Stimulated activated memory B cell treated with anti-CD40 and anti-IgM and Interleukin-4, amounts not matched to agents 10 μg/mL and 1 μg/mL and 100 μg/mL, for 72 hours (primary cell): ENCODE measurements around the gene NR1I2.

ENCODE experiments used
- ATAC-seq: fragments of 150-1000 bp; cut with Tn5 transposase; 2 replicates; pipeline ENCODE4 v1.10.0; 2021
- H3K27ac Mint-ChIP-seq: one replicate; pipeline ENCODE4 v1.8.0; 2022; ENCODE audit warnings: mild to moderate bottlenecking, mixed read lengths
- H3K27me3 Mint-ChIP-seq: one replicate; pipeline ENCODE4 v1.8.0; 2022; ENCODE audit warnings: mixed read lengths
- H3K36me3 Mint-ChIP-seq: one replicate; pipeline ENCODE4 v1.8.0; 2022; ENCODE audit warnings: mixed read lengths
- H3K4me1 Mint-ChIP-seq: one replicate; pipeline ENCODE4 v1.8.0; 2022; ENCODE audit warnings: mixed read lengths
- H3K4me3 Mint-ChIP-seq: one replicate; pipeline ENCODE4 v1.8.0; 2022; ENCODE audit warnings: mild to moderate bottlenecking, moderate library complexity, mixed read lengths
- H3K9me3 Mint-ChIP-seq: one replicate; pipeline ENCODE4 v1.8.0; 2022; ENCODE audit warnings: mixed read lengths

NR1I2 gene

DNA sequence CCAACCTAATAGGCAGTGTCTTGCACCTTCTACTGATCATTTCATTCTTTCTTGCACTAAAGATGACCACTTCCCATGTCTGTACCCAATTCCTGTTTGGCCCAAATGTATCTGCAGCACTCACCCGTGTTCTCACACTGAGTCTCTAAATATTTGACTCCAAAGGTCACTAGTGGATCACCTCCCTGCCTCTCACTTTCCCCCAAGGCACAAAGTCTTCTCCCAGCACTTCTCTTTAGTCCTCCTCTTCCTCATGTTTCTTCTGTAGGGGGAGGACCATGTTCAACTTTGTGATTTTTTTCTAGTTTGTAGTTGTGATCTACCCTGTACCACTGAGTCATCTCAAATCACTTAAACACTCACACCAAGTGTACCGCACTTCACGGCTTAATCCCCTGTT is 13.9 kb downstream of the NR1I2 start:
- H3K4me3 Mint-ChIP-seq = no peak overlapping the region
- no peak for ATAC-seq
- H3K27ac Mint-ChIP-seq = no peak overlapping the region

GRCh38 chr3:119796368-119796767 is 14.5 kb downstream of the NR1I2 start:
- Mint-ChIP-seq H3K4me1 (no peaks in the 10 kb centered on the region), H3K36me3 (no peaks in the 10 kb centered on the region), H3K4me3 (no peak overlapping the region), H3K27me3 (peaks cover 30% of the 10 kb centered on the region), H3K9me3 (no peaks in the 10 kb centered on the region), H3K27ac (no peak overlapping the region)
- ATAC-seq = peak; percentile 17

More for the DNA sequence above, 13.9 kb downstream of the NR1I2 start:
- Mint-ChIP-seq H3K27me3 (peaks cover 30% of the 10 kb centered on the region), H3K9me3 (no peaks in the 10 kb centered on the region), H3K4me1 (no peaks in the 10 kb centered on the region), H3K36me3 (no peaks in the 10 kb centered on the region)

GRCh38 chr3:119796785-119797184 is 14.9 kb downstream of the NR1I2 start:
- Mint-ChIP-seq H3K4me3 (no peak overlapping the region), H3K9me3 (no peaks in the 10 kb centered on the region), H3K4me1 (no peaks in the 10 kb centered on the region), H3K27me3 (peaks cover 30% of the 10 kb centered on the region), H3K36me3 (no peaks in the 10 kb centered on the region), H3K27ac (no peak overlapping the region)
- peak; percentile 14 for ATAC-seq

- H3K9me3 Mint-ChIP-seq = peaks cover 3% of the 10 kb centered on the region
- ATAC-seq = no peak
- no peaks in the 10 kb centered on the region for H3K4me1 Mint-ChIP-seq
- no peaks in the 10 kb centered on the region for H3K36me3 Mint-ChIP-seq
- no peak overlapping the region for H3K27ac Mint-ChIP-seq
- no peak overlapping the region for H3K4me3 Mint-ChIP-seq
- H3K27me3 Mint-ChIP-seq = peaks cover 28% of the 10 kb centered on the region
Measured at GRCh38 chr3:119800844-119801243, 18.9 kb downstream of the NR1I2 start.

DNA sequence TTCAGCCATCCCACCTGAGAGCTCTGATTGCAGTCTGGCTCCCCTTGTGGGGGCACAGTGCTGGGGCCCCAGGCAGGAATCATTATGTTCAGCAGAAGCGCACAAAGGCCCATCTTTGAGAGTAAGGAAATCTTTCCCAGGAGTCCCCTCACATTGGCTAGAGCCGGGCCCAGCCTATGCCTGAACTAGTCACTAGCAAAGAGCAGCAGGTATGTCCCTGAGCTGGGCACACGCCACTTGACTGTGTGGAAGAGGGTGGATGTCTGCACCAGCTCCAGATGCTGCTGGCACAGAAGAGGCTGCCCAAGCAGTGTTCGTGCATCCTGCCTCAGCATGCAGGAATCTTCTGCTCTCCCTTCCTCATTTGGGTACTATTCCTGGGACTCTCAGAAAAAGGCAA is 26.3 kb downstream of the NR1I2 start:
- H3K27me3 Mint-ChIP-seq = no peaks in the 10 kb centered on the region
- no peak overlapping the region for H3K27ac Mint-ChIP-seq
- no peaks in the 10 kb centered on the region for H3K36me3 Mint-ChIP-seq
- ATAC-seq = no peak
- no peak overlapping the region for H3K4me3 Mint-ChIP-seq
- peaks cover 10% of the 10 kb centered on the region for H3K4me1 Mint-ChIP-seq
- H3K9me3 Mint-ChIP-seq = peaks cover 3% of the 10 kb centered on the region

- H3K27me3 Mint-ChIP-seq = no peaks in the 10 kb centered on the region
- no peak overlapping the region for H3K4me3 Mint-ChIP-seq
- H3K27ac Mint-ChIP-seq = peak overlapping the region; percentile 89
Measured at GRCh38 chr3:119808843-119809242, 26.9 kb downstream of the NR1I2 start.

DNA sequence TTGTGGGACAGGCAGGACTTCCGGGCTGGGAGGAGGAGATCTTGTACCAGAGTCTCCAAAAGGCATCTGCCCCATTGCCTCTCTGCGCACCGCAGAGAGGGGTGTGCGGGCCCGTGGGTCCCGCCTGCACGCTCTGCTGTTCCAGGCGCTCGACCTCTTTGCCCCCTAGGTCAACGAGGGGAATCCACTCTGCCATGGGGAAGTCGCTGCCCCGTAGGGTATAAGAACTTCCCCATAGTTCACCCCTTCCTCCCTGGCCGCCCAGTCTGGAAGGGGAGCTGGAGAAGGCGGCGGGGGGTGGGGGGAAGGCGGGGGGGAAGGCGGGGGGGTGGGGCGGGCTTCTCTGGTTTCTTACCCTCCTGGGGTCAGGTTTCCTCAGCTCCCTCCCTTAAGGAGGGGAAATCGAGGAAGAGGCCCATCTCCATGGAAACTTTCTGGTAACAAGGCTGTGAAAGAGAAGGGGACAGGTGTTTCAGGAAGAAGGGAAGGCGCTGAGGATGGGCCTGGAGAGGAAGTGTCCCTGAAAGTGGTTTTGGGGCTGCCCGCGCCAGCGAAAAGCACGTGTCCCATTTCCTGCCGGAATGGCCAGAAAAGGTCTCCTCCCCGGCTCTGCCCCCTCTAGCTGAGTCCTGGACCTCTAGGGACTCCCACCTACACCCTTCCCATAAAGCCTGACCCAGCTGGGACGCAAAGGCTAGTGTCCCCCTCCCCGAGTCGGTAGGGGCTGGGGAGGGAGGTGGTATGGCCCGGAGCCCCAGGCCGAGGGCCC is 27.5 kb downstream of the NR1I2 start:
- peaks cover 10% of the 10 kb centered on the region for H3K4me1 Mint-ChIP-seq
- H3K36me3 Mint-ChIP-seq = no peaks in the 10 kb centered on the region
- H3K27me3 Mint-ChIP-seq = no peaks in the 10 kb centered on the region
- ATAC-seq = no peak
- H3K4me3 Mint-ChIP-seq = peak overlapping the region; percentile 84
- H3K9me3 Mint-ChIP-seq = peaks cover 3% of the 10 kb centered on the region
- peak overlapping the region; percentile 89 for H3K27ac Mint-ChIP-seq

More at GRCh38 chr3:119808843-119809242, 26.9 kb downstream of the NR1I2 start:
- H3K9me3 Mint-ChIP-seq = peaks cover 3% of the 10 kb centered on the region
- no peak for ATAC-seq
- H3K4me1 Mint-ChIP-seq = peaks cover 10% of the 10 kb centered on the region
- no peaks in the 10 kb centered on the region for H3K36me3 Mint-ChIP-seq

DNA sequence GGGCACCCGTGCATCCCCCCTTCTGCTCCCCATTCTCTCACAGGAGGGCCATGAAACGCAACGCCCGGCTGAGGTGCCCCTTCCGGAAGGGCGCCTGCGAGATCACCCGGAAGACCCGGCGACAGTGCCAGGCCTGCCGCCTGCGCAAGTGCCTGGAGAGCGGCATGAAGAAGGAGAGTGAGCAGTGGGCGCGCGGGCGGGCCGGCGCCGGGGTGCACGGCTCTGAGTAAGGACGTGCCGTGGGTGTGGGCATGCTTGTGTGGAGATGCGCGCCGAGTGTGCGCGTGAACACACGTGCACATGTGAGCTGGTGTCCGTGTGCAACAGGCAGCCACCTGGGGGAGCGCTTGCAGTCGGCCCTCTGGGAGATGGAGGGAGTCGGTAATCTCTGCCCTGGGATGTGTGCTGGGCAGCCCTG is 28.1 kb downstream of the NR1I2 start:
- peaks cover 10% of the 10 kb centered on the region for H3K4me1 Mint-ChIP-seq
- no peaks in the 10 kb centered on the region for H3K27me3 Mint-ChIP-seq
- peak overlapping the region; percentile 84 for H3K4me3 Mint-ChIP-seq
- no peaks in the 10 kb centered on the region for H3K36me3 Mint-ChIP-seq
- no peaks in the 10 kb centered on the region for H3K9me3 Mint-ChIP-seq
- peak overlapping the region; percentile 89 for H3K27ac Mint-ChIP-seq
- peak; percentile 88 for ATAC-seq

GRCh38 chr3:119812491-119813058 is 30.7 kb downstream of the NR1I2 start:
- Mint-ChIP-seq H3K4me3 (no peak overlapping the region), H3K27ac (no peak overlapping the region), H3K4me1 (peaks cover 10% of the 10 kb centered on the region)

GRCh38 chr3:119815716-119816115 is 33.8 kb downstream of the NR1I2 start:
- H3K27me3 Mint-ChIP-seq = no peaks in the 10 kb centered on the region

More at GRCh38 chr3:119812491-119813058, 30.7 kb downstream of the NR1I2 start:
- Mint-ChIP-seq H3K36me3 (no peaks in the 10 kb centered on the region), H3K9me3 (no peaks in the 10 kb centered on the region), H3K27me3 (no peaks in the 10 kb centered on the region)
- ATAC-seq = no peak

GRCh38 chr3:119817071-119817470 is 35.2 kb downstream of the NR1I2 start:
- no peak for ATAC-seq

More at GRCh38 chr3:119815716-119816115, 33.8 kb downstream of the NR1I2 start:
- H3K9me3 Mint-ChIP-seq = no peaks in the 10 kb centered on the region
- H3K36me3 Mint-ChIP-seq = no peaks in the 10 kb centered on the region
- no peaks in the 10 kb centered on the region for H3K4me1 Mint-ChIP-seq
- H3K4me3 Mint-ChIP-seq = no peak overlapping the region
- ATAC-seq = no peak
- no peak overlapping the region for H3K27ac Mint-ChIP-seq

GRCh38 chr3:119817583-119818363 is 35.9 kb downstream of the NR1I2 start:
- ATAC-seq = no peak
- Mint-ChIP-seq H3K9me3 (no peaks in the 10 kb centered on the region), H3K27me3 (no peaks in the 10 kb centered on the region), H3K36me3 (no peaks in the 10 kb centered on the region), H3K4me3 (no peak overlapping the region), H3K27ac (no peak overlapping the region), H3K4me1 (no peaks in the 10 kb centered on the region)

More at GRCh38 chr3:119817071-119817470, 35.2 kb downstream of the NR1I2 start:
- H3K4me3 Mint-ChIP-seq = no peak overlapping the region
- H3K27me3 Mint-ChIP-seq = no peaks in the 10 kb centered on the region
- H3K4me1 Mint-ChIP-seq = no peaks in the 10 kb centered on the region
- H3K9me3 Mint-ChIP-seq = no peaks in the 10 kb centered on the region
- no peak overlapping the region for H3K27ac Mint-ChIP-seq
- H3K36me3 Mint-ChIP-seq = no peaks in the 10 kb centered on the region

- no peak for ATAC-seq
- H3K9me3 Mint-ChIP-seq = no peaks in the 10 kb centered on the region
- H3K36me3 Mint-ChIP-seq = no peaks in the 10 kb centered on the region
- no peaks in the 10 kb centered on the region for H3K4me1 Mint-ChIP-seq
- no peak overlapping the region for H3K4me3 Mint-ChIP-seq
- H3K27me3 Mint-ChIP-seq = no peaks in the 10 kb centered on the region
- H3K27ac Mint-ChIP-seq = no peak overlapping the region
Measured at GRCh38 chr3:119818937-119819336, 37.0 kb downstream of the NR1I2 start.

- no peaks in the 10 kb centered on the region for H3K27me3 Mint-ChIP-seq
- H3K4me3 Mint-ChIP-seq = no peak overlapping the region
- ATAC-seq = no peak
- H3K36me3 Mint-ChIP-seq = no peaks in the 10 kb centered on the region
- no peaks in the 10 kb centered on the region for H3K9me3 Mint-ChIP-seq
- no peak overlapping the region for H3K27ac Mint-ChIP-seq
- H3K4me1 Mint-ChIP-seq = no peaks in the 10 kb centered on the region
Measured at GRCh38 chr3:119819806-119820205, 37.9 kb downstream of the NR1I2 start.

- no peak for ATAC-seq
- Mint-ChIP-seq H3K4me1 (peaks cover under 1% of the 10 kb centered on the region), H3K27me3 (no peaks in the 10 kb centered on the region), H3K9me3 (no peaks in the 10 kb centered on the region), H3K36me3 (peaks cover 17% of the 10 kb centered on the region), H3K27ac (no peak overlapping the region), H3K4me3 (no peak overlapping the region)
Measured at GRCh38 chr3:119825820-119826219, 43.9 kb downstream of the NR1I2 start.
